ENCODE measurements around the gene IGF2BP3. TPM values are rescaled to one million over a fixed set of nuclear protein-coding genes. Genes with fewer than 3 reads are reported as not detected.

Gene IGF2BP3
- polyA plus RNA-seq, 1 donor (not counting 4 experiments of a cell fraction or from before 2014, with no cell fraction given), result 22.3 TPM

DNA sequence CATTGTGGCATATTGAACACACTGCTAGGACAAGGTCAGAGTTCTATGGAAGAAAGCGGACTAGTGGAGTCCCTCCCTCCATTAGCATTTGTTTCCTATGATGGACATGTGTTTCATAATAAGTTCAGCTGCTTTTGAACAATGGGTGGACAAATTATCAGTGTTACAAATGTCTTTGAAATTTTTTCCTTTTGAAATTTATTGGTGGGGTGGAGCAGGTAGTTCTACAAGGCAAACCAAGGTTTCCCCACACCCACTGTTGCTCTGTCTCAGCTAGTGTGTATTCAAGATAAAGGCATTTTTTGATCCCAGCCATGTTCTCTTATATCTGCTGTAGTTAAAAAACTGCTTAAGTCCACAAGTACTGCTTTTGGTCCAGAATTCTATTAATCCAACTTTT lies 91.3 kb downstream of the IGF2BP3 start:
- H3K79me2 ChIP-seq (ENCODE audit: control insufficient read depth, insufficient read depth, low read length), result peaks cover 2% of the 10 kb centered on the region
- dilution Hi-C loops (cut with MboI; ENCODE audit: extremely low pct_ligation_motif_present, low sequenced_read_pairs), result no loop called here

DNA sequence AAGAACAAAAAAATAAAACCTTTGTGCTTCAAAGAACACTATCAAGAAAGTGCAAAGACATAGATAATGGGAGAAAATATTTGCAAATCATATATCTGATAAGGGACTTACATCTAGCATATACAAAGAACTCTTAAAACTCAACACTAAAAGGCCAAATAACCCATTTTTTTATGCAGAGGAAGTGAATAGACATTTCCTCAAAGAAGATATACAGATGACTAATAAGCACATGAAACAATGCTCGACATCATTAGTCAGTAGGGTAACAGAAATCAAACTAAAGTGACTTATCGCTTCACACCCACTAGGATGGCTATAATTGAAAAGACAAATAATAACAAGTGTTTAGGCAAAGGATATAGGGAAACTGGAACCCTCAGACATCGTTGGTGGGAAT lies 93.2 kb downstream of the IGF2BP3 start:
- Histone ChIP-seq H3K36me3 (ENCODE audit: control insufficient read depth in 2 of 2, extremely low read depth in 1 of 2, insufficient read depth in 2 of 2, low read length in 2 of 2) (no peaks in the 10 kb centered on the region), H3K9me3 (ENCODE audit: control insufficient read depth, low read depth, low read length) (no peaks in the 10 kb centered on the region), H2AFZ (ENCODE audit: control insufficient read depth, low read length) (no peak overlapping the region), H3K79me2 (ENCODE audit: control insufficient read depth, insufficient read depth, low read length) (peaks cover 2% of the 10 kb centered on the region), H3K27me3 (ENCODE audit: control insufficient read depth, extremely low read depth, insufficient read depth, low read length) (no peaks in the 10 kb centered on the region), H3K9ac (ENCODE audit: control insufficient read depth, extremely low read depth, insufficient read depth, low read length) (no peak overlapping the region), H3K27ac (ENCODE audit: control insufficient read depth, insufficient read depth, low read length) (no peak overlapping the region), H3K9me1 (ENCODE audit: control insufficient read depth, extremely low read depth, insufficient read depth, low read length) (no peaks in the 10 kb centered on the region), H3K4me1 (ENCODE audit: control insufficient read depth, extremely low read depth, insufficient read depth, low read length) (peaks cover 20% of the 10 kb centered on the region), H3K4me2 (ENCODE audit: control insufficient read depth, extremely low read depth, insufficient read depth, low read depth, low read length) (no peak overlapping the region), H3K4me3 (ENCODE audit: control insufficient read depth in 2 of 3, extremely low read depth in 1 of 3, insufficient read depth in 2 of 3, low read depth in 1 of 3, low read length in 3 of 3) (no peak overlapping the region), H4K20me1 (ENCODE audit: control insufficient read depth, extremely low read depth, insufficient read depth, low read length) (no peaks in the 10 kb centered on the region)
- TF ChIP-seq EZH2 (IDR thresholded peaks at IDR 0.05; ENCODE audit: low read length) (no peak), CTCF (optimal IDR thresholded peaks at IDR 0.05 in 1 of 3, IDR thresholded peaks at IDR 0.05 in 1 of 3, conservative IDR thresholded peaks at IDR 0.05 in 1 of 3; ENCODE audit: extremely low read depth in 1 of 3, insufficient read depth in 2 of 3, low read length in 3 of 3) (no peak)
- dilution Hi-C loops (cut with MboI; ENCODE audit: extremely low pct_ligation_motif_present, low sequenced_read_pairs), result no loop called here
- peak; percentile 77 for FAIRE-seq
- peak; percentile 17 for DNase-seq (ENCODE audit: low read depth, low spot score)

More for the DNA sequence above, 91.3 kb downstream of the IGF2BP3 start:
- no peaks in the 10 kb centered on the region for H3K27me3 ChIP-seq (ENCODE audit: control insufficient read depth, extremely low read depth, insufficient read depth, low read length)
- H3K4me1 ChIP-seq (ENCODE audit: control insufficient read depth, extremely low read depth, insufficient read depth, low read length), result peaks cover 13% of the 10 kb centered on the region
- H3K9me1 ChIP-seq (ENCODE audit: control insufficient read depth, extremely low read depth, insufficient read depth, low read length), result no peaks in the 10 kb centered on the region
- no peaks in the 10 kb centered on the region for H3K36me3 ChIP-seq (ENCODE audit: control insufficient read depth in 2 of 2, extremely low read depth in 1 of 2, insufficient read depth in 2 of 2, low read length in 2 of 2)
- H3K27ac ChIP-seq (ENCODE audit: control insufficient read depth, insufficient read depth, low read length), result no peak overlapping the region
- H3K4me3 ChIP-seq (ENCODE audit: control insufficient read depth in 2 of 3, extremely low read depth in 1 of 3, insufficient read depth in 2 of 3, low read depth in 1 of 3, low read length in 3 of 3), result no peak overlapping the region
- no peak overlapping the region for H3K4me2 ChIP-seq (ENCODE audit: control insufficient read depth, extremely low read depth, insufficient read depth, low read depth, low read length)
- no peak for DNase-seq (ENCODE audit: low read depth, low spot score)
- no peak overlapping the region for H2AFZ ChIP-seq (ENCODE audit: control insufficient read depth, low read length)
- no peaks in the 10 kb centered on the region for H3K9me3 ChIP-seq (ENCODE audit: control insufficient read depth, low read depth, low read length)
- TF ChIP-seq CTCF (optimal IDR thresholded peaks at IDR 0.05 in 1 of 3, IDR thresholded peaks at IDR 0.05 in 1 of 3, conservative IDR thresholded peaks at IDR 0.05 in 1 of 3; ENCODE audit: extremely low read depth in 1 of 3, insufficient read depth in 2 of 3, low read length in 3 of 3) (no peak), EZH2 (IDR thresholded peaks at IDR 0.05; ENCODE audit: low read length) (no peak)
- H3K9ac ChIP-seq (ENCODE audit: control insufficient read depth, extremely low read depth, insufficient read depth, low read length), result no peak overlapping the region
- no peaks in the 10 kb centered on the region for H4K20me1 ChIP-seq (ENCODE audit: control insufficient read depth, extremely low read depth, insufficient read depth, low read length)
- FAIRE-seq, result no peak

Measured in keratinocyte (primary cell).